A549 (cell line): Measurements from ENCODE around the gene BCKDK. TPM values are rescaled to one million over a fixed set of nuclear protein-coding genes. Genes with fewer than 3 reads are reported as not detected.
A peak's percentile ranks its signal among the peaks of the same experiment; 100 is the strongest.

Experiments used
- ATAC-seq, 2 experiments: fragments of 200-7000 bp in 1 of 2; fragments of >200 bp in 1 of 2; cut with Nextera tagmentation in 1 of 2; cut with Tn5 transposase in 1 of 2; 3 replicates each; pipeline versions ENCODE4 v1.8.0 to v1.9.1; 2018 to 2020; ENCODE audit warnings: mild to moderate bottlenecking in 1 of 2, moderate library complexity in 1 of 2
- CTCF ChIA-PET: fragments of 300-600 bp; sonication (Branson Sonifier 250); formaldehyde crosslinking; extraction: SDS; loops from one replicate; lab custom pipeline; 2021; ENCODE audit warnings: antibody characterized with exemption, inconsistent platforms; lab: Yijun Ruan, JAX
- POLR2A ChIA-PET: fragments of 350-600 bp; formaldehyde crosslinking; extraction: SDS; loops from one replicate; lab custom pipeline; 2021; ENCODE audit warnings: antibody characterized with exemption, inconsistent platforms; lab: Yijun Ruan, JAX
- DNase-seq, 2 experiments: peaks; one replicate each; pipeline versions ENCODE4 v3.0.0 to v3.0.0-alpha.2; 2011 to 2016; ENCODE audit warnings: low read depth in 1 of 2, low spot score in 1 of 2
- FAIRE-seq: peaks from 2 replicates; lab custom pipeline; 2011; peaks lifted over from hg19 to GRCh38; lab: Jason Lieb, UNC
- H3K27ac ChIP-seq, 2 experiments: fragments of >200 bp; sonication (Bioruptor Twin); formaldehyde crosslinking; 3 replicates each; pipeline ENCODE4 v1.5.1; 2016 to 2017
- H3K4me1 ChIP-seq: fragments of >200 bp; sonication (Bioruptor Twin); formaldehyde crosslinking; 3 replicates; pipeline ENCODE4 v1.6.1; 2016
- H3K4me2 ChIP-seq: fragments of >200 bp; sonication (Bioruptor Twin); formaldehyde crosslinking; 3 replicates; pipeline ENCODE4 v1.6.1; 2016
- H3K4me3 ChIP-seq: fragments of >200 bp; sonication (Bioruptor Twin); formaldehyde crosslinking; 3 replicates; pipeline ENCODE4 v1.5.1; 2016
- H3K9me3 ChIP-seq: fragments of >200 bp; sonication (Bioruptor Twin); formaldehyde crosslinking; 3 replicates; pipeline ENCODE4 v1.6.1; 2016
- ESRRA ChIP-seq: fragments of 150-350 bp; IDR thresholded peaks from 2 replicates; pipeline ENCODE4 v1.6.1; 2014; ENCODE audit warnings: mild to moderate bottlenecking, low read length, borderline replicate concordance
- FOSB ChIP-seq: fragments of 250-450 bp; sonication (Bioruptor Pico); IDR thresholded peaks from 2 replicates; pipeline ENCODE4 v1.5.0; 2020; ENCODE audit warnings: mild to moderate bottlenecking, moderate library complexity
- FOXS1 ChIP-seq: fragments of 250-450 bp; sonication (Bioruptor Pico); IDR thresholded peaks from 2 replicates; pipeline ENCODE4 v1.5.0; 2020; ENCODE audit warnings: mild to moderate bottlenecking, moderate library complexity
- HOXA7 ChIP-seq: fragments of 250-450 bp; sonication (Bioruptor Pico); IDR thresholded peaks from 2 replicates; pipeline ENCODE4 v1.5.0; 2020; ENCODE audit warnings: mild to moderate bottlenecking, moderate library complexity
- HOXB13 ChIP-seq: fragments of 250-450 bp; sonication (Bioruptor Pico); IDR thresholded peaks from 2 replicates; pipeline ENCODE4 v1.5.0; 2020; ENCODE audit warnings: low read depth, mild to moderate bottlenecking, moderate library complexity
- JUNB ChIP-seq: fragments of >200 bp; sonication (Bioruptor Twin); formaldehyde crosslinking; IDR thresholded peaks from 2 replicates; pipeline ENCODE4 v1.6.1; 2016
- KDM1A ChIP-seq: fragments of 200-600 bp; sonication (generic); IDR thresholded peaks from 2 replicates; pipeline ENCODE4 v1.6.1; 2016; ENCODE audit warnings: low read depth, mild to moderate bottlenecking
- MAFK ChIP-seq: fragments of 450-650 bp; IDR thresholded peaks from 2 replicates; pipeline ENCODE4 v1.6.1; 2014; ENCODE audit not compliant: partially characterized antibody
- MYC ChIP-seq: IDR thresholded peaks from 2 replicates; pipeline ENCODE4 v1.6.1; 2012; ENCODE audit warnings: mild to moderate bottlenecking, inconsistent platforms, low read length, improper control_type of control experiment, borderline replicate concordance
- NPAS2 ChIP-seq: fragments of 250-450 bp; sonication (Bioruptor Pico); IDR thresholded peaks from 2 replicates; pipeline ENCODE4 v1.8.0; 2022; ENCODE audit warnings: mild to moderate bottlenecking, moderate library complexity, borderline replicate concordance
- RAD21 ChIP-seq, 2 experiments: fragments of >200 bp in 1 of 2; sonication (Bioruptor Twin) in 1 of 2; formaldehyde crosslinking in 1 of 2; IDR thresholded peaks in 1 of 2; conservative IDR thresholded peaks in 1 of 2; 2 replicates in 1 of 2; 3 replicates in 1 of 2; pipeline ENCODE4 v1.6.1; 2012 to 2018; ENCODE audit warnings: inconsistent platforms in 1 of 2
- RFX5 ChIP-seq: fragments of 450-650 bp; IDR thresholded peaks from 2 replicates; pipeline ENCODE4 v1.7.1; 2014; ENCODE audit warnings: antibody characterized with exemption, mild to moderate bottlenecking, moderate library complexity
- SREBF2 ChIP-seq: fragments of 450-650 bp; IDR thresholded peaks from 2 replicates; pipeline ENCODE4 v1.6.1; 2014; ENCODE audit warnings: mild to moderate bottlenecking, moderate library complexity
- WGBS: methylation state at CpG from one replicate; pipeline ENCODE4 v1.1.6; 2017; ENCODE audit errors: missing lambda C conversion rate; 5-methylcytosine and 5-hydroxymethylcytosine counted together
- polyA plus RNA-seq, 4 experiments: library from polyadenylated mRNA; depleted of rRNA in 3 of 4; stranded (reverse); fragments of >200 nt; fragmentation: RNase III in 1 of 4; extraction: RNeasy Plus Mini Kit Qiagen cat#74134 plus additional on column Dnase treatment in 1 of 4; gene quantifications; 2 replicates in 3 of 4; 3 replicates in 1 of 4; pipeline ENCODE4 v1.2.3, GENCODE V29; 2011 to 2017
- TF ChIP-seq, protein P1 (sequence below): fragments of 150-350 bp; IDR thresholded peaks from 2 replicates; pipeline ENCODE4 v1.6.1; 2014; ENCODE audit warnings: low read depth, mild to moderate bottlenecking, low read length
- TF ChIP-seq, protein P2 (sequence below): fragments of >200 bp; sonication (Bioruptor Twin); formaldehyde crosslinking; IDR thresholded peaks from 3 replicates; pipeline ENCODE4 v1.6.1; 2016
- TF ChIP-seq, protein P3 (sequence below): IDR thresholded peaks from 2 replicates; pipeline ENCODE4 v1.6.1; 2012
- TF ChIP-seq, protein P4 (sequence below): fragments of 250-450 bp; sonication (Bioruptor Pico); IDR thresholded peaks from 2 replicates; pipeline ENCODE4 v1.5.0; 2020; ENCODE audit warnings: low read depth, mild to moderate bottlenecking, moderate library complexity
- TF ChIP-seq, protein P5 (sequence below): fragments of >200 bp; sonication (Bioruptor Twin); formaldehyde crosslinking; IDR thresholded peaks from 2 replicates; pipeline ENCODE4 v1.6.1; 2016

Gene BCKDK
- polyA plus RNA-seq, 2 of the 4 experiments (the other 2 are of a cell fraction), result 20.7 to 36.7 TPM

DNA sequence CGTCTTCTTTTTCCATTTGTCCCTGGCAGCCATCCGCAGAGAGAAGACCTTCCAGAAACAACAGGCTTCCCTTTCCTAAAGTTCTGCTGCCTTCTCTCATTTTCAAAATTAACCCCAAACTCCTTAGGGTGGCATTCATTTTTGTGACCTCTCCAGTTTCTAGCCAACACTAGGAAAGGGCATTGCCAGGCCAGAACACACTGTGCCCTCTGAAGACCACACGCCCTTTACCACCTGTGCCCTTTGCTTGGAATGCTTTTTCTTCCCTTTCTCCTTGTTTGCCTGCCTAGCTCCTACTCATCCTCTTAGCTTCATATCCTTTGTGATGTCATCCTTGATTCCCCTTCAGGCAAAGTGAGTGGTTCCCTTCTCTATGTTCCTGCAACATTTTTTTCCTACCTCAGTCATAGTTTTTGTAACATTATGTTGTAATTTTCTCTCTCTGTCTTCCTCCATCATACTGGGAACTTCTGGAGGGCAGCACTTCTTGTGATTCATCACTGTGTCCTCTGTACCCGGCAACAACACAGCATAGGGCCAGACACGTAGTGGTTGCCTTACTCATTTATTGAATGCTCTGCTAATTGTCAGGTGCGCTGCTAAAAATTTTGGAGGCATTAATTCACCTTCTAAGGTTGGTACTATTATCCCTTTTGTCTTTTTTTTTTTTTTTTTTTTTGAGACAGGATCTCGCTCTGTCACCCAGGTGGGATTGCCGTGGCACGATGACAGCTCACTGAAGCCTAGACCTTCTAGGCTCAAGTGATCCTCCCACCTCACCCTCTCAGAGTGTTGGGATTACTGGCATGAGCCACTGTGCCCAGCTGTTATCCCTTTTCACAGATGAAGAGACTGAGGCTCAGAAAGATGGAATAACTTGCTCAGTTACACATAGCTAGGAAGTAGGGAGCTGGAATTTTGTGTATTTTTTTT, 10.3 kb downstream of the BCKDK start:
- WGBS, result 58% methylated on average over 9 of the region's 9 CpGs
- TF ChIP-seq KDM1A (no peak), HOXA7 (CRISPR knock-in tag) (no peak), FOXS1 (CRISPR knock-in tag) (no peak), ESRRA (0 out of 2 replicates have a peak, but pooled peaks have one; percentile 4), HOXB13 (CRISPR knock-in tag) (no peak), RFX5 (no peak)
- FAIRE-seq (no peak), DNase-seq (no peak), ATAC-seq (peak in 1 of 2 experiments; percentile 2; a peak in 2 of 6 replicates)
- ChIA-PET POLR2A (interaction anchor here (0.7 to 2.0 kb wide), 29 partner anchors 10 to 755 kb away, joined by 3 to 73 read pairs (median 4); partner anchors contain the start of genes ARMC5, BCKDK, FUS and PRSS8), CTCF (interaction anchor here (0.7 to 20.3 kb wide), 7 partner anchors 10 to 215 kb away, joined by 3 to 166 read pairs (median 3); partner anchors contain the start of gene HSD3B7)
- Histone ChIP-seq H3K9me3 (no peaks in the 10 kb centered on the region), H3K27ac (peak overlapping the region; percentile 91 to 93), H3K4me2 (peak overlapping the region; percentile 88), H3K4me3 (peak overlapping the region; percentile 57), H3K4me1 (peaks cover 17% of the 10 kb centered on the region)

DNA sequence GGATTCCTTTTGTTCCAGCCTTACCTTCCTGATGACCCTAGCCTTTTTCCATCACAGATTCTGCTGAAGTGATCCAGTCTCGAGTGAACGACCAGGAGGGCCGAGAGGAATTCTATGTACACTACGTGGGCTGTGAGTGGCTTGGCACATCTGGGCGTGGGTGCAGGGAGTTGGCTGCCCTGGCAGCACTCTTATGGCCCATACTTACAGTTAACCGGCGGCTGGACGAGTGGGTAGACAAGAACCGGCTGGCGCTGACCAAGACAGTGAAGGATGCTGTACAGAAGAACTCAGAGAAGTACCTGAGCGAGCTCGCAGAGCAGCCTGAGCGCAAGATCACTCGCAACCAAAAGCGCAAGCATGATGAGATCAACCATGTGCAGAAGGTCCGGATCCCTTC, 11.9 kb downstream of the BCKDK start:
- 93% methylated on average over 16 of the region's 16 CpGs for WGBS
- no peak for ATAC-seq
- no peak overlapping the region for H3K4me3 ChIP-seq
- TF ChIP-seq MYC (no peak), HOXB13 (CRISPR knock-in tag) (no peak), RFX5 (no peak), NPAS2 (no peak), JUNB (no peak), RAD21 (conservative IDR thresholded peaks at IDR 0.05 in 1 of 2, IDR thresholded peaks at IDR 0.05 in 1 of 2) (no peak), FOSB (CRISPR knock-in tag) (no peak), SREBF2 (no peak), MAFK (no peak)
- TF ChIP-seq, protein P1, sequence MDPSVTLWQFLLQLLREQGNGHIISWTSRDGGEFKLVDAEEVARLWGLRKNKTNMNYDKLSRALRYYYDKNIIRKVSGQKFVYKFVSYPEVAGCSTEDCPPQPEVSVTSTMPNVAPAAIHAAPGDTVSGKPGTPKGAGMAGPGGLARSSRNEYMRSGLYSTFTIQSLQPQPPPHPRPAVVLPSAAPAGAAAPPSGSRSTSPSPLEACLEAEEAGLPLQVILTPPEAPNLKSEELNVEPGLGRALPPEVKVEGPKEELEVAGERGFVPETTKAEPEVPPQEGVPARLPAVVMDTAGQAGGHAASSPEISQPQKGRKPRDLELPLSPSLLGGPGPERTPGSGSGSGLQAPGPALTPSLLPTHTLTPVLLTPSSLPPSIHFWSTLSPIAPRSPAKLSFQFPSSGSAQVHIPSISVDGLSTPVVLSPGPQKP, result no peak
- TF ChIP-seq, protein P2, sequence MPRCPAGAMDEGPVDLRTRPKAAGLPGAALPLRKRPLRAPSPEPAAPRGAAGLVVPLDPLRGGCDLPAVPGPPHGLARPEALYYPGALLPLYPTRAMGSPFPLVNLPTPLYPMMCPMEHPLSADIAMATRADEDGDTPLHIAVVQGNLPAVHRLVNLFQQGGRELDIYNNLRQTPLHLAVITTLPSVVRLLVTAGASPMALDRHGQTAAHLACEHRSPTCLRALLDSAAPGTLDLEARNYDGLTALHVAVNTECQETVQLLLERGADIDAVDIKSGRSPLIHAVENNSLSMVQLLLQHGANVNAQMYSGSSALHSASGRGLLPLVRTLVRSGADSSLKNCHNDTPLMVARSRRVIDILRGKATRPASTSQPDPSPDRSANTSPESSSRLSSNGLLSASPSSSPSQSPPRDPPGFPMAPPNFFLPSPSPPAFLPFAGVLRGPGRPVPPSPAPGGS, result no peak
- TF ChIP-seq, protein P3, sequence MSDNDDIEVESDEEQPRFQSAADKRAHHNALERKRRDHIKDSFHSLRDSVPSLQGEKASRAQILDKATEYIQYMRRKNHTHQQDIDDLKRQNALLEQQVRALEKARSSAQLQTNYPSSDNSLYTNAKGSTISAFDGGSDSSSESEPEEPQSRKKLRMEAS, result no peak
- TF ChIP-seq, protein P4, sequence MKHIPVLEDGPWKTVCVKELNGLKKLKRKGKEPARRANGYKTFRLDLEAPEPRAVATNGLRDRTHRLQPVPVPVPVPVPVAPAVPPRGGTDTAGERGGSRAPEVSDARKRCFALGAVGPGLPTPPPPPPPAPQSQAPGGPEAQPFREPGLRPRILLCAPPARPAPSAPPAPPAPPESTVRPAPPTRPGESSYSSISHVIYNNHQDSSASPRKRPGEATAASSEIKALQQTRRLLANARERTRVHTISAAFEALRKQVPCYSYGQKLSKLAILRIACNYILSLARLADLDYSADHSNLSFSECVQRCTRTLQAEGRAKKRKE (CRISPR knock-in tag), result no peak
- TF ChIP-seq, protein P5, sequence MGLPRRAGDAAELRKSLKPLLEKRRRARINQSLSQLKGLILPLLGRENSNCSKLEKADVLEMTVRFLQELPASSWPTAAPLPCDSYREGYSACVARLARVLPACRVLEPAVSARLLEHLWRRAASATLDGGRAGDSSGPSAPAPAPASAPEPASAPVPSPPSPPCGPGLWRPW, result no peak
- POLR2A ChIA-PET, result interaction anchor here (0.5 to 1.5 kb wide), 3 partner anchors 9 to 36 kb away, joined by 3 read pairs; no protein-coding TSS in a partner anchor
- no peaks in the 10 kb centered on the region for H3K9me3 ChIP-seq
- no peak overlapping the region for H3K4me2 ChIP-seq
- H3K4me1 ChIP-seq, result peaks cover 13% of the 10 kb centered on the region
- DNase-seq, result no peak
- CTCF ChIA-PET, result interaction anchor here (0.6 to 20.3 kb wide), 7 partner anchors 8 to 276 kb away, joined by 3 to 166 read pairs (median 3); no protein-coding TSS in a partner anchor
- FAIRE-seq, result no peak
- H3K27ac ChIP-seq, result no peak overlapping the region
